GM21367 (cell line): Measurements from ENCODE around the gene ZBTB7C.

Source experiments
- ATAC-seq: cut with Tn5 transposase; IDR thresholded peaks from one replicate; pipeline ENCODE4 v1.9.1; 2021; ENCODE audit not compliant: unreplicated experiment

The ZBTB7C gene

GRCh38 chr18:47985866-47986265 lies 423.3 kb downstream of the ZBTB7C start:
- ATAC-seq = no peak

- ATAC-seq = no peak
Measured at GRCh38 chr18:47984991-47985390, 424.2 kb downstream of the ZBTB7C start.

GRCh38 chr18:47983946-47984345 lies 425.2 kb downstream of the ZBTB7C start:
- no peak for ATAC-seq

GRCh38 chr18:47983055-47983454 lies 426.1 kb downstream of the ZBTB7C start:
- no peak for ATAC-seq

- no peak for ATAC-seq
Measured at GRCh38 chr18:47981830-47982229, 427.4 kb downstream of the ZBTB7C start.

- ATAC-seq = no peak
Measured at GRCh38 chr18:47981320-47981719, 427.9 kb downstream of the ZBTB7C start.

- ATAC-seq = no peak
Measured at GRCh38 chr18:47979611-47980200, 429.5 kb downstream of the ZBTB7C start.

- no peak for ATAC-seq
Measured at GRCh38 chr18:47978603-47979002, 430.6 kb downstream of the ZBTB7C start.

GRCh38 chr18:47978141-47978540 lies 431.0 kb downstream of the ZBTB7C start:
- ATAC-seq = no peak
